Esophagus muscularis mucosa (tissue), 4 donors: ENCODE data around the gene LTC4S. TPM values are rescaled to one million over a fixed set of nuclear protein-coding genes. Genes with fewer than 3 reads are reported as not detected.

Source experiments
- DNase-seq: peaks from one replicate; pipeline ENCODE4 v3.0.0-alpha.2; 2017; ENCODE audit errors: extremely low spot score
- H3K27ac ChIP-seq, 4 donors: fragments of 200-600 bp; sonication (generic); replicated peaks in 1 of 4; 1 replicate in 3 of 4; 2 replicates in 1 of 4; pipeline ENCODE4 v1.5.1; 2016 to 2019; ENCODE audit warnings: mild to moderate bottlenecking in 1 of 4
- H3K27me3 ChIP-seq, 4 donors: fragments of 200-600 bp; sonication (generic); one replicate each; pipeline versions ENCODE4 v1.5.1 to v1.6.0; 2016 to 2019
- H3K36me3 ChIP-seq, 4 donors: fragments of 200-600 bp; sonication (generic); one replicate each; pipeline ENCODE4 v1.5.1; 2016 to 2019
- H3K4me1 ChIP-seq, 4 donors: fragments of 200-600 bp; sonication (generic); one replicate each; pipeline ENCODE4 v1.5.1; 2016 to 2019
- H3K4me3 ChIP-seq, 4 donors: fragments of 200-600 bp; sonication (generic); 1 replicate in 2 of 4; 2 replicates in 2 of 4; pipeline ENCODE4 v1.5.1; 2016 to 2019; ENCODE audit warnings: mild to moderate bottlenecking in 4 of 4, moderate library complexity in 1 of 4
- H3K9me3 ChIP-seq, 4 donors: fragments of 200-600 bp; sonication (generic); 1 replicate in 3 of 4; 2 replicates in 1 of 4; pipeline ENCODE4 v1.5.1; 2016 to 2019
- CTCF ChIP-seq, 3 experiments: fragments of 200-600 bp in 2 of 3; fragments of 450-650 bp in 1 of 3; sonication (generic) in 2 of 3; IDR thresholded peaks; one replicate each; pipeline ENCODE4 v1.5.1; 2017 to 2019; ENCODE audit warnings: antibody characterized with exemption in 3 of 3, mild to moderate bottlenecking in 2 of 3, moderate library complexity in 1 of 3
- EP300 ChIP-seq: sonication (generic); formaldehyde crosslinking; IDR thresholded peaks from one replicate; pipeline ENCODE4 v1.6.1; 2017; ENCODE audit warnings: antibody characterized with exemption
- POLR2A ChIP-seq: fragments of 450-650 bp; IDR thresholded peaks from one replicate; pipeline ENCODE4 v1.6.1; 2017; ENCODE audit warnings: antibody characterized with exemption, moderate library complexity, mild to moderate bottlenecking, low read depth
- POLR2AphosphoS5 ChIP-seq, 2 donors: sonication (generic); formaldehyde crosslinking; IDR thresholded peaks; one replicate each; pipeline ENCODE4 v1.6.1; 2017; ENCODE audit warnings: antibody characterized with exemption in 2 of 2
- WGBS: methylation state at CpG from one replicate; pipeline ENCODE4 v1.1.5; 2018; 5-methylcytosine and 5-hydroxymethylcytosine counted together
- intact Hi-C: fragments of 100-400 bp; cut with DNase I; formaldehyde crosslinking; loops from one replicate; pipeline ENCODE4 v1.15.1; 2023
- total RNA-seq, 4 donors: library from RNA; depleted of rRNA; stranded (reverse); fragments of >200 nt; gene quantifications; one replicate each; pipeline versions ENCODE4 v1.1.0 to v1.2.1, GENCODE V29; 2016

Gene LTC4S
- total RNA-seq, 4 donors from 2014 or later = 7.9 to 15.2 (median 12.8) TPM

- H3K27ac ChIP-seq = no peak overlapping the region
- H3K9me3 ChIP-seq = no peaks in the 10 kb centered on the region
- 82% methylated on average over 6 of the region's 6 CpGs for WGBS
- H3K4me1 ChIP-seq = peaks cover 4 to 18% (median 11%) of the 10 kb centered on the region in 4 donors
- no peak overlapping the region for H3K4me3 ChIP-seq
- no peaks in the 10 kb centered on the region for H3K27me3 ChIP-seq
- DNase-seq = no peak
- H3K36me3 ChIP-seq = peaks cover 66 to 97% (median 91%) of the 10 kb centered on the region in 4 donors
- TF ChIP-seq EP300 (no peak), POLR2AphosphoS5 (IDR thresholded peaks at IDR 0.05) (no peak), CTCF (IDR thresholded peaks at IDR 0.05) (no peak), POLR2A (no peak)
- intact Hi-C loops = no loop called here
Measured at GRCh38 chr5:179772351-179772750, 21.4 kb upstream of the LTC4S start.

DNA sequence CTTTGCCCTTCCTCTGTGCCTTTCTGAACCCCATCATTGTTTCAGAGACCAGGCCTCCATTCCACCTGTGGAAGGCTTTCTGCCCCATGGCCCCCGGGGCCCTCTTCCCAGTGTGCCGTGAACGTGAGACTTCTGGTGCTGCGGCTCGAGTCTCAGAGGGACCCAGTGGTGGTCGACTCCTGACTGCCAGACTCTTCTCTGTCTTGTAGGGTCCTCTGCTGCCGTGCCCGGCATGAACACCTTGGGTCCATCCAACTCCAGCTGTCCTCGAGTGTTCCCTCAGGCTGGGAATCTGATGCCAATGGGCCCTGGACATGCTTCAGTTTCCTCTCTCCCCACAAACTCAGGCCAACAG, 20.1 kb upstream of the LTC4S start:
- H3K4me3 ChIP-seq = no peak overlapping the region
- H3K4me1 ChIP-seq = peaks cover 0 to 6% (median 5%) of the 10 kb centered on the region in 4 donors
- no peaks in the 10 kb centered on the region for H3K27me3 ChIP-seq
- H3K36me3 ChIP-seq = peaks cover 65 to 98% (median 92%) of the 10 kb centered on the region in 4 donors
- 93% methylated on average over 9 of the region's 9 CpGs for WGBS
- no peak for DNase-seq
- no peaks in the 10 kb centered on the region for H3K9me3 ChIP-seq
- TF ChIP-seq POLR2AphosphoS5 (IDR thresholded peaks at IDR 0.05) (no peak), POLR2A (no peak), CTCF (IDR thresholded peaks at IDR 0.05) (no peak), EP300 (no peak)
- intact Hi-C loops = no loop called here
- H3K27ac ChIP-seq = no peak overlapping the region

- TF ChIP-seq CTCF (IDR thresholded peaks at IDR 0.05) = no peak
- no peak for TF ChIP-seq POLR2A
- no peak for TF ChIP-seq EP300
- no peak for TF ChIP-seq POLR2AphosphoS5 (IDR thresholded peaks at IDR 0.05)
- H3K27ac ChIP-seq = no peak overlapping the region
- H3K9me3 ChIP-seq = no peaks in the 10 kb centered on the region
- 94% methylated on average over 8 of the region's 12 CpGs for whole genome bisulfite sequencing
- H3K36me3 ChIP-seq = peaks cover 58 to 98% (median 91%) of the 10 kb centered on the region in 4 donors
- intact Hi-C loops = no loop called here
- H3K4me3 ChIP-seq = no peak overlapping the region
- no peak for DNase-seq
- H3K27me3 ChIP-seq = no peaks in the 10 kb centered on the region
- H3K4me1 ChIP-seq = no peaks in the 10 kb centered on the region
Measured at GRCh38 chr5:179774442-179774841, 19.3 kb upstream of the LTC4S start.

- no peak for DNase-seq
- no peak overlapping the region for H3K4me3 ChIP-seq
- no peaks in the 10 kb centered on the region for H3K9me3 ChIP-seq
- no peak overlapping the region for H3K27ac ChIP-seq
- TF ChIP-seq POLR2A = no peak
- no peak for TF ChIP-seq POLR2AphosphoS5 (IDR thresholded peaks at IDR 0.05)
- TF ChIP-seq EP300 = no peak
- TF ChIP-seq CTCF (IDR thresholded peaks at IDR 0.05) = no peak
- no peaks in the 10 kb centered on the region for H3K27me3 ChIP-seq
- intact Hi-C loops = no loop called here
- peaks cover 43 to 93% (median 82%) of the 10 kb centered on the region in 4 donors for H3K36me3 ChIP-seq
- no peaks in the 10 kb centered on the region for H3K4me1 ChIP-seq
- WGBS = 86% methylated on average over 11 of the region's 11 CpGs
Measured at GRCh38 chr5:179776411-179776938, 17.3 kb upstream of the LTC4S start.

GRCh38 chr5:179777456-179777855, 16.3 kb upstream of the LTC4S start:
- TF ChIP-seq CTCF (IDR thresholded peaks at IDR 0.05) (no peak), POLR2A (no peak), POLR2AphosphoS5 (IDR thresholded peaks at IDR 0.05) (no peak), EP300 (no peak)
- Histone ChIP-seq H3K27me3 (no peaks in the 10 kb centered on the region), H3K27ac (no peak overlapping the region), H3K4me3 (no peak overlapping the region), H3K36me3 (peaks cover 34 to 83% (median 73%) of the 10 kb centered on the region in 4 donors), H3K4me1 (no peaks in the 10 kb centered on the region), H3K9me3 (no peaks in the 10 kb centered on the region)
- intact Hi-C loops = no loop called here
- 89% methylated on average over 10 of the region's 10 CpGs for WGBS
- no peak for DNase-seq
